Measurements from ENCODE around the gene TUBA8. TPM values are rescaled to one million over a fixed set of nuclear protein-coding genes. Genes with fewer than 3 reads are reported as not detected.
A peak's percentile ranks its signal among the peaks of the same experiment; 100 is the strongest.

The TUBA8 gene
- total RNA-seq, 1 donor from 2014 or later = 5.6 TPM

- Histone ChIP-seq H3K36me3 (peaks cover 0 to 40% of the 10 kb centered on the region in 2 donors), H3K27me3 (no peaks in the 10 kb centered on the region), H3K4me1 (peaks cover 11% of the 10 kb centered on the region), H3K27ac (no peak overlapping the region), H3K9me3 (no peaks in the 10 kb centered on the region), H3K4me3 (no peak overlapping the region)
- TF ChIP-seq POLR2A (IDR thresholded peaks at IDR 0.05) = no peak
- no peak for TF ChIP-seq CTCF (IDR thresholded peaks at IDR 0.05)
- no peak for TF ChIP-seq POLR2AphosphoS5 (IDR thresholded peaks at IDR 0.05; ENCODE audit: insufficient read depth in 1 of 2, low read depth in 1 of 2)
- no peak for DNase-seq (ENCODE audit: extremely low spot score in 2 of 2)
- intact Hi-C loops (cut with DNase I) = no loop called here
Observed at GRCh38 chr22:18090286-18090685, 20.3 kb upstream of the TUBA8 start.

GRCh38 chr22:18091478-18091877, 19.1 kb upstream of the TUBA8 start:
- Histone ChIP-seq H3K27ac (peak overlapping the region; percentile 89), H3K27me3 (no peaks in the 10 kb centered on the region), H3K9me3 (no peaks in the 10 kb centered on the region), H3K36me3 (peaks cover 0 to 30% of the 10 kb centered on the region in 2 donors), H3K4me1 (peaks cover 11% of the 10 kb centered on the region), H3K4me3 (peak overlapping the region; percentile 33 to 38)
- no peak for DNase-seq (ENCODE audit: extremely low spot score in 2 of 2)
- TF ChIP-seq CTCF (IDR thresholded peaks at IDR 0.05) (no peak), POLR2A (IDR thresholded peaks at IDR 0.05) (no peak), POLR2AphosphoS5 (IDR thresholded peaks at IDR 0.05; ENCODE audit: insufficient read depth in 1 of 2, low read depth in 1 of 2) (no peak)
- intact Hi-C loops (cut with DNase I) = no loop called here

GRCh38 chr22:18091916-18092526, 18.6 kb upstream of the TUBA8 start:
- H3K4me3 ChIP-seq = peak overlapping the region; percentile 33 to 38
- H3K4me1 ChIP-seq = peaks cover 11% of the 10 kb centered on the region
- intact Hi-C loops (cut with DNase I) = no loop called here
- peak overlapping the region; percentile 89 for H3K27ac ChIP-seq
- H3K36me3 ChIP-seq = peaks cover 0 to 25% of the 10 kb centered on the region in 2 donors
- no peaks in the 10 kb centered on the region for H3K9me3 ChIP-seq
- DNase-seq (ENCODE audit: extremely low spot score in 2 of 2) = no peak
- no peaks in the 10 kb centered on the region for H3K27me3 ChIP-seq
- no peak for TF ChIP-seq POLR2A (IDR thresholded peaks at IDR 0.05)
- peak; percentile 9 to 51 for TF ChIP-seq POLR2AphosphoS5 (IDR thresholded peaks at IDR 0.05; ENCODE audit: insufficient read depth in 1 of 2, low read depth in 1 of 2)

- peaks cover 11% of the 10 kb centered on the region for H3K4me1 ChIP-seq
- H3K27ac ChIP-seq = no peak overlapping the region
- no peaks in the 10 kb centered on the region for H3K9me3 ChIP-seq
- TF ChIP-seq POLR2A (IDR thresholded peaks at IDR 0.05) = no peak
- no peak for TF ChIP-seq CTCF (IDR thresholded peaks at IDR 0.05)
- TF ChIP-seq POLR2AphosphoS5 (IDR thresholded peaks at IDR 0.05; ENCODE audit: insufficient read depth in 1 of 2, low read depth in 1 of 2) = no peak
- no peak for DNase-seq (ENCODE audit: extremely low spot score in 2 of 2)
- intact Hi-C loops (cut with DNase I) = no loop called here
- H3K27me3 ChIP-seq = no peaks in the 10 kb centered on the region
- H3K4me3 ChIP-seq = no peak overlapping the region
- peaks cover 0 to 8% of the 10 kb centered on the region in 2 donors for H3K36me3 ChIP-seq
Observed at GRCh38 chr22:18093661-18094060, 16.9 kb upstream of the TUBA8 start.

GRCh38 chr22:18095101-18095805, 15.4 kb upstream of the TUBA8 start:
- Histone ChIP-seq H3K9me3 (no peaks in the 10 kb centered on the region), H3K4me3 (no peak overlapping the region), H3K27me3 (no peaks in the 10 kb centered on the region), H3K36me3 (no peaks in the 10 kb centered on the region), H3K27ac (no peak overlapping the region), H3K4me1 (peaks cover 11% of the 10 kb centered on the region)
- no peak for DNase-seq (ENCODE audit: extremely low spot score in 2 of 2)
- intact Hi-C loops (cut with DNase I) = no loop called here
- no peak for TF ChIP-seq CTCF (IDR thresholded peaks at IDR 0.05)
- no peak for TF ChIP-seq POLR2A (IDR thresholded peaks at IDR 0.05)

All from vagina (tissue), 2 donors.